Thyroid gland (tissue), 4 donors: ENCODE data around the gene SPECC1.

Source experiments
- CTCF ChIP-seq, 6 experiments: fragments of 200-600 bp in 3 of 6; fragments of 450-650 bp in 3 of 6; sonication (generic) in 3 of 6; IDR thresholded peaks; one replicate each; pipeline ENCODE4 v1.5.1; 2016 to 2019; ENCODE audit warnings: antibody characterized with exemption in 6 of 6, mild to moderate bottlenecking in 2 of 6, inconsistent platforms in 1 of 6, moderate library complexity in 1 of 6
- POLR2A ChIP-seq, 2 donors: fragments of 450-650 bp; IDR thresholded peaks; one replicate each; pipeline ENCODE4 v1.6.1; 2017; ENCODE audit warnings: antibody characterized with exemption in 2 of 2, mild to moderate bottlenecking in 2 of 2, moderate library complexity in 1 of 2

GRCh38 chr17:20059728-20060188 is 50.6 kb downstream of the SPECC1 start:
- TF ChIP-seq CTCF (IDR thresholded peaks at IDR 0.05) (no peak), POLR2A (IDR thresholded peaks at IDR 0.05) (no peak)
